BLaER1 (cell line): ENCODE measurements around the gene PARK7.

Source experiments
- H3K27ac ChIP-seq: shearing (Covaris generic); formaldehyde crosslinking; 2 replicates; pipeline ENCODE4 v1.8.1; 2022
- H3K27me3 ChIP-seq: shearing (Covaris generic); formaldehyde crosslinking; 2 replicates; pipeline ENCODE4 v1.8.1; 2022
- H3K36me3 ChIP-seq: shearing (Covaris generic); formaldehyde crosslinking; 2 replicates; pipeline ENCODE4 v1.8.1; 2022
- H3K4me1 ChIP-seq: shearing (Covaris generic); formaldehyde crosslinking; 2 replicates; pipeline ENCODE4 v1.8.1; 2022
- H3K4me2 ChIP-seq: shearing (Covaris generic); formaldehyde crosslinking; 2 replicates; pipeline ENCODE4 v1.8.1; 2022
- H3K4me3 ChIP-seq: shearing (Covaris generic); formaldehyde crosslinking; 2 replicates; pipeline ENCODE4 v1.8.1; 2022
- H3K9ac ChIP-seq: shearing (Covaris generic); formaldehyde crosslinking; 2 replicates; pipeline ENCODE4 v1.8.1; 2022
- H3K9me3 ChIP-seq: shearing (Covaris generic); formaldehyde crosslinking; 2 replicates; pipeline ENCODE4 v1.8.1; 2022
- H4K20me1 ChIP-seq: shearing (Covaris generic); formaldehyde crosslinking; 2 replicates; pipeline ENCODE4 v1.8.1; 2022
- Cebpa-rat ChIP-seq: shearing (Covaris generic); IDR thresholded peaks from 2 replicates; pipeline ENCODE4 v1.8.1; 2022

Gene PARK7

GRCh38 chr1:8026976-8027747 is 65.7 kb downstream of the PARK7 start:
- no peaks in the 10 kb centered on the region for H3K36me3 ChIP-seq
- H3K9me3 ChIP-seq: no peaks in the 10 kb centered on the region
- H3K9ac ChIP-seq: no peak overlapping the region
- peaks cover 10% of the 10 kb centered on the region; the same call in 1 of the 2 replicates for H3K4me1 ChIP-seq
- H3K27me3 ChIP-seq: peaks cover 30% of the 10 kb centered on the region
- H3K4me2 ChIP-seq: peak overlapping the region; percentile 97; the same call in 1 of the 2 replicates
- H3K4me3 ChIP-seq: no peak overlapping the region; the same call in 1 of the 2 replicates
- H4K20me1 ChIP-seq: peaks cover 12% of the 10 kb centered on the region
- no peak for TF ChIP-seq Cebpa-rat
- no peak overlapping the region for H3K27ac ChIP-seq

- Histone ChIP-seq H3K27ac (no peak overlapping the region), H3K4me3 (no peak overlapping the region)
These were observed 66.4 kb downstream of the PARK7 start for GRCh38 chr1:8027748-8028570.

GRCh38 chr1:8028571-8028910 is 67.0 kb downstream of the PARK7 start:
- Histone ChIP-seq H4K20me1 (peaks cover 12% of the 10 kb centered on the region), H3K4me1 (peaks cover 10% of the 10 kb centered on the region; the same call in 1 of the 2 replicates), H3K9ac (no peak overlapping the region), H3K4me3 (no peak overlapping the region), H3K27ac (no peak overlapping the region), H3K27me3 (peaks cover 26% of the 10 kb centered on the region), H3K9me3 (no peaks in the 10 kb centered on the region), H3K36me3 (no peaks in the 10 kb centered on the region), H3K4me2 (no peak overlapping the region)
- no peak for TF ChIP-seq Cebpa-rat

More at GRCh38 chr1:8027748-8028570, 66.4 kb downstream of the PARK7 start:
- TF ChIP-seq Cebpa-rat: no peak
- peaks cover 10% of the 10 kb centered on the region; the same call in 1 of the 2 replicates for H3K4me1 ChIP-seq
- peaks cover 12% of the 10 kb centered on the region for H4K20me1 ChIP-seq
- no peak overlapping the region for H3K4me2 ChIP-seq
- no peaks in the 10 kb centered on the region for H3K36me3 ChIP-seq
- no peak overlapping the region for H3K9ac ChIP-seq
- no peaks in the 10 kb centered on the region for H3K9me3 ChIP-seq
- peaks cover 30% of the 10 kb centered on the region for H3K27me3 ChIP-seq

- H3K9me3 ChIP-seq: no peaks in the 10 kb centered on the region
- no peak for TF ChIP-seq Cebpa-rat
- H3K4me1 ChIP-seq: 0 out of 2 replicates have a peak, but pooled peaks cover 4% of the 10 kb centered on the region
- no peak overlapping the region for H3K4me3 ChIP-seq
- no peaks in the 10 kb centered on the region for H3K36me3 ChIP-seq
- no peaks in the 10 kb centered on the region for H3K27me3 ChIP-seq
- no peaks in the 10 kb centered on the region for H4K20me1 ChIP-seq
- H3K9ac ChIP-seq: no peak overlapping the region
- H3K27ac ChIP-seq: no peak overlapping the region
- no peak overlapping the region for H3K4me2 ChIP-seq
These were observed 69.8 kb downstream of the PARK7 start for GRCh38 chr1:8031176-8031785.

- Histone ChIP-seq H3K4me2 (no peak overlapping the region), H3K4me3 (no peak overlapping the region), H3K9ac (no peak overlapping the region), H3K27ac (no peak overlapping the region), H3K27me3 (no peaks in the 10 kb centered on the region), H3K4me1 (no peaks in the 10 kb centered on the region), H3K9me3 (no peaks in the 10 kb centered on the region), H4K20me1 (no peaks in the 10 kb centered on the region), H3K36me3 (no peaks in the 10 kb centered on the region)
- no peak for TF ChIP-seq Cebpa-rat
These were observed 70.9 kb downstream of the PARK7 start for GRCh38 chr1:8032366-8032910.

GRCh38 chr1:8033322-8033721 is 71.8 kb downstream of the PARK7 start:
- Histone ChIP-seq H3K4me3 (no peak overlapping the region), H3K9ac (no peak overlapping the region), H3K4me1 (no peaks in the 10 kb centered on the region), H4K20me1 (no peaks in the 10 kb centered on the region), H3K4me2 (no peak overlapping the region), H3K27ac (no peak overlapping the region), H3K9me3 (no peaks in the 10 kb centered on the region), H3K36me3 (no peaks in the 10 kb centered on the region), H3K27me3 (no peaks in the 10 kb centered on the region)
- no peak for TF ChIP-seq Cebpa-rat
